Natural killer cell (primary cell): ENCODE data around the gene ERRFI1. TPM values are rescaled to one million over a fixed set of nuclear protein-coding genes. Genes with fewer than 3 reads are reported as not detected.

Source experiments
- ATAC-seq, 3 donors: fragments of 150-1000 bp in 2 of 3; fragments of 200-7000 bp in 1 of 3; cut with Tn5 transposase; 1 replicate in 1 of 3; 2 replicates in 2 of 3; pipeline ENCODE4 v1.10.0; 2021; ENCODE audit warnings: mild to moderate bottlenecking in 2 of 3, moderate library complexity in 2 of 3
- DNase-seq, 2 donors: peaks; one replicate each; pipeline versions ENCODE4 v3.0.0 to v3.0.0-alpha.2; 2013 to 2021; ENCODE audit warnings: mixed read lengths in 1 of 2
- H3K27ac ChIP-seq: one replicate; pipeline ENCODE4 v1.5.1; 2013; ENCODE audit warnings: mild to moderate bottlenecking, low read length
- H3K27me3 ChIP-seq: one replicate; pipeline ENCODE4 v1.6.1; 2013; ENCODE audit warnings: low read length; ENCODE audit not compliant: control insufficient read depth, insufficient read depth
- H3K36me3 ChIP-seq: one replicate; pipeline ENCODE4 v1.6.1; 2013; ENCODE audit warnings: low read length; ENCODE audit not compliant: control insufficient read depth, insufficient read depth
- H3K4me1 ChIP-seq: one replicate; pipeline ENCODE4 v1.6.1; 2013; ENCODE audit warnings: low read length; ENCODE audit not compliant: control insufficient read depth, insufficient read depth
- H3K4me3 ChIP-seq: one replicate; pipeline ENCODE4 v1.5.1; 2013; ENCODE audit warnings: low read length
- H3K9me3 ChIP-seq: one replicate; pipeline ENCODE4 v1.6.1; 2013; ENCODE audit warnings: low read length; ENCODE audit not compliant: control insufficient read depth, insufficient read depth
- H3K27ac Mint-ChIP-seq, 2 donors: one replicate each; pipeline ENCODE4 v1.8.0; 2022; ENCODE audit warnings: mild to moderate bottlenecking in 2 of 2, mixed read lengths in 2 of 2, moderate library complexity in 1 of 2
- H3K27me3 Mint-ChIP-seq, 2 donors: one replicate each; pipeline ENCODE4 v1.8.0; 2022; ENCODE audit warnings: low read depth in 2 of 2, mixed read lengths in 2 of 2
- H3K36me3 Mint-ChIP-seq: one replicate; pipeline ENCODE4 v1.8.0; 2022; ENCODE audit warnings: mixed read lengths
- H3K4me1 Mint-ChIP-seq, 2 donors: one replicate each; pipeline ENCODE4 v1.8.0; 2022; ENCODE audit warnings: mixed read lengths in 2 of 2
- H3K4me3 Mint-ChIP-seq: one replicate; pipeline ENCODE4 v1.8.0; 2022; ENCODE audit warnings: mild to moderate bottlenecking, moderate library complexity, mixed read lengths
- H3K9me3 Mint-ChIP-seq, 2 donors: one replicate each; pipeline ENCODE4 v1.8.0; 2022; ENCODE audit warnings: mixed read lengths in 2 of 2
- CTCF ChIP-seq: fragments of 200-600 bp; IDR thresholded peaks from one replicate; pipeline ENCODE4 v1.8.0; 2022; ENCODE audit warnings: antibody characterized with exemption
- WGBS: methylation state at CpG from one replicate; pipeline ENCODE4 v1.1.7; 2013; ENCODE audit warnings: missing lambda C conversion rate; ENCODE audit not compliant: insufficient coverage; 5-methylcytosine and 5-hydroxymethylcytosine counted together
- intact Hi-C: fragments of 100-400 bp; cut with micrococcal nuclease; formaldehyde crosslinking; loops from one replicate; pipeline ENCODE4 v1.14.2; 2022
- total RNA-seq, 4 donors: library from RNA; stranded (reverse); fragments of 120-200 nt in 1 of 4; gene quantifications; one replicate each; pipeline versions ENCODE4 v1.2.3 to v1.2.4, GENCODE V29; 2013 to 2022

The ERRFI1 gene
- total RNA-seq, 3 donors from 2014 or later (not counting 1 experiment from before 2014, with no cell fraction given) = 2.9 to 4.9 (median 4.0) TPM

GRCh38 chr1:8031176-8031785, 5.2 kb upstream of the ERRFI1 start:
- WGBS = 97% methylated on average over 6 of the region's 9 CpGs

GRCh38 chr1:8028571-8028910, 2.4 kb upstream of the ERRFI1 start:
- H3K4me3 Mint-ChIP-seq = no peak overlapping the region
- no peak overlapping the region for H3K27ac Mint-ChIP-seq
- peaks cover 11 to 22% of the 10 kb centered on the region in 2 donors for H3K4me1 Mint-ChIP-seq
- ATAC-seq (no peak), DNase-seq (no peak)
- TF ChIP-seq CTCF = no peak
- Histone ChIP-seq H3K27me3 (peaks cover 23% of the 10 kb centered on the region), H3K9me3 (no peaks in the 10 kb centered on the region), H3K4me1 (peaks cover 11% of the 10 kb centered on the region), H3K36me3 (no peaks in the 10 kb centered on the region), H3K27ac (no peak overlapping the region), H3K4me3 (no peak overlapping the region)
- intact Hi-C loops = no loop called here
- H3K36me3 Mint-ChIP-seq = no peaks in the 10 kb centered on the region
- H3K27me3 Mint-ChIP-seq = peaks cover 12 to 16% of the 10 kb centered on the region in 2 donors
- H3K9me3 Mint-ChIP-seq = no peaks in the 10 kb centered on the region
- WGBS = no CpG with 5 or more reads among the region's 1 CpG

More at GRCh38 chr1:8031176-8031785, 5.2 kb upstream of the ERRFI1 start:
- no peaks in the 10 kb centered on the region for H3K36me3 Mint-ChIP-seq
- DNase-seq = peak in 1 of 2 donors; percentile 69
- H3K4me3 Mint-ChIP-seq = no peak overlapping the region
- no peak overlapping the region for H3K27ac Mint-ChIP-seq
- intact Hi-C loops = loop anchor here (1.0 to 5.0 kb wide), 3 partner anchors 206 to 318 kb away; no protein-coding TSS in a partner anchor
- no peak for ATAC-seq
- H3K9me3 Mint-ChIP-seq = no peaks in the 10 kb centered on the region
- peaks cover 4 to 5% of the 10 kb centered on the region in 2 donors for H3K27me3 Mint-ChIP-seq
- H3K4me1 Mint-ChIP-seq = peaks cover 5 to 14% of the 10 kb centered on the region in 2 donors
- Histone ChIP-seq H3K4me1 (peaks cover 6% of the 10 kb centered on the region), H3K9me3 (no peaks in the 10 kb centered on the region), H3K27ac (no peak overlapping the region), H3K4me3 (no peak overlapping the region), H3K36me3 (no peaks in the 10 kb centered on the region), H3K27me3 (peaks cover 4% of the 10 kb centered on the region)
- peak; percentile 79 for TF ChIP-seq CTCF

- Histone ChIP-seq H3K27me3 (peaks cover 23% of the 10 kb centered on the region), H3K4me3 (no peak overlapping the region), H3K27ac (no peak overlapping the region), H3K4me1 (peaks cover 11% of the 10 kb centered on the region), H3K9me3 (no peaks in the 10 kb centered on the region), H3K36me3 (no peaks in the 10 kb centered on the region)
- TF ChIP-seq CTCF = no peak
- 84% methylated on average over 8 of the region's 8 CpGs for WGBS
- H3K27ac Mint-ChIP-seq = no peak overlapping the region
- ATAC-seq (no peak), DNase-seq (no peak)
- H3K4me1 Mint-ChIP-seq = peaks cover 11 to 18% of the 10 kb centered on the region in 2 donors
- peaks cover 15 to 18% of the 10 kb centered on the region in 2 donors for H3K27me3 Mint-ChIP-seq
- H3K4me3 Mint-ChIP-seq = peak overlapping the region; percentile 55
- no peaks in the 10 kb centered on the region for H3K9me3 Mint-ChIP-seq
- H3K36me3 Mint-ChIP-seq = no peaks in the 10 kb centered on the region
- intact Hi-C loops = loop anchor here (2.0 kb wide), 2 partner anchors 125 to 289 kb away; no protein-coding TSS in a partner anchor
Measured at GRCh38 chr1:8027748-8028570, 1.9 kb upstream of the ERRFI1 start.
